ENCODE measurements around the gene VAPB. TPM values are rescaled to one million over a fixed set of nuclear protein-coding genes. Genes with fewer than 3 reads are reported as not detected.
A peak's percentile ranks its signal among the peaks of the same experiment; 100 is the strongest.

VAPB gene
- total and polyA plus RNA-seq, 2 experiments from 2014 or later, result 8.8 to 37.0 TPM

DNA sequence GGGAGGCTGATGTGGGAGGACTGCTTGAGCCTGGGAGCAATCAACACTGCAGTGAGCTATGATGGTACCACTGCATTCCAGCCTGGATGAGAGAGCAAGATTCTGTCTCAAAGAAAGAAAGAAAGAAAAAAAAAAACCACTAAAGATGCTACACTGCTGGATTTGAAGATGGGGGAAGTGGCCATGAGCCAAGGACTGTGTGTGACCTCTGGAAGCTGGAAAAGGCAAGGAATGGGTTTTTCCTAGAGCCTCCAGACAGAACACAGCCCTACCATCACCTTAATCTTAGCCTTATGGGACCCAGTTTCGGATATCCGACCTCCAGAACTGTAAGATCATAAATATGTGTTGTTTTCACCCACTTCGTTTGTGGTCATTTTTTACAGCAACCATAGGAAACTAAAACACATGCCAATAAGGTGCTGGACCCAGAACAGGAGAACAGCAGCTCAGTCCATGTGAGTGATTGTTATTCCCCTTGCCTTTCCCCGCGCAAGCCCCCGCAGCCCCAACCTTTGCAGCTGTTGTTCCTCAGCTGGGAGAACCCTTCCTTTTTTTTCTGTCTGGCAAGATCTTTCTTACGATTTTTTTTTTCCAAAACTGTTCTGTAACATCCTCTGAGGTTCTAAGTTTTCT lies 11.1 kb upstream of the VAPB start:
- Histone ChIP-seq H3K79me2 (ENCODE audit: insufficient read depth) (no peaks in the 10 kb centered on the region), H3K36me3 (ENCODE audit: low read depth) (no peaks in the 10 kb centered on the region), H3K4me2 (ENCODE audit: unreplicated experiment) (no peak overlapping the region), H3K9me3 (ENCODE audit: low read depth) (no peaks in the 10 kb centered on the region), H3K27me3 (replicated peaks; ENCODE audit: insufficient read depth) (no peaks in the 10 kb centered on the region), H3F3A (ENCODE audit: insufficient read depth) (no peaks in the 10 kb centered on the region), H2AFZ (no peak overlapping the region), H3K4me3 (no peak overlapping the region), H3K9me2 (ENCODE audit: insufficient read depth) (no peaks in the 10 kb centered on the region), H3K4me1 (ENCODE audit: insufficient read depth) (no peaks in the 10 kb centered on the region), H3K27ac (no peak overlapping the region), H4K20me1 (ENCODE audit: insufficient read depth) (no peaks in the 10 kb centered on the region), H3K9ac (no peak overlapping the region)
- 39 to 41% methylated on average over 7 of the region's 7 CpGs for WGBS, 2 experiments (ENCODE audit: low coverage in 1 of 2, low lambda C conversion rate in 2 of 2, missing lambda C conversion rate in 2 of 2)
- TF ChIP-seq EZH2 (IDR thresholded peaks at IDR 0.05; ENCODE audit: insufficient read depth, poor library complexity, severe bottlenecking) (no peak), EZH2phosphoT487 (IDR thresholded peaks at IDR 0.05; ENCODE audit: insufficient read depth, low read depth) (no peak)
- in situ Hi-C loops (cut with MboI), result no loop called here
- DNase-seq, result peak; percentile 35

DNA sequence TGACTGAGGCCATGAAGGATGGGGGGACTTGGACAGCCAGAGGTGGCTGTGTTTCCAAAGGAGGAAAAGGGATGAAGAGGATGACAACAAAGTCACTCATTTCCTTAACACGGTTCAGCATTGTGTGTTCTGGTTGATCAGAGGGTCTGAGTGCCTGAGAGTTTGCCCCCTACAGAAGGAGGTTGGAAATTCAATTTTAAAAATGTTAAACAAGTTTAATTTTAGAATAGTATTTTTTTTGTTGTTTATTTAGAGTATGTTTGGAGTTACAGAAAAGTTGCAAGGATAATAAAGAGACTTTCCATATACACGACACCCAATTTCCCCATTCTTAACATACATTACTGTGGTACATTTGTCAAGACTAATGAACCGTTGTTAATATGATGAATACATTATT lies 10.3 kb upstream of the VAPB start:
- Histone ChIP-seq H3K9me3 (ENCODE audit: low read depth) (no peaks in the 10 kb centered on the region), H3K79me2 (ENCODE audit: insufficient read depth) (no peaks in the 10 kb centered on the region), H3K4me2 (ENCODE audit: unreplicated experiment) (no peak overlapping the region), H3K4me3 (no peak overlapping the region), H3F3A (ENCODE audit: insufficient read depth) (no peaks in the 10 kb centered on the region), H3K9me2 (ENCODE audit: insufficient read depth) (no peaks in the 10 kb centered on the region), H3K4me1 (ENCODE audit: insufficient read depth) (no peaks in the 10 kb centered on the region), H2AFZ (no peak overlapping the region), H3K27me3 (replicated peaks; ENCODE audit: insufficient read depth) (no peaks in the 10 kb centered on the region), H3K27ac (no peak overlapping the region), H4K20me1 (ENCODE audit: insufficient read depth) (no peaks in the 10 kb centered on the region), H3K36me3 (ENCODE audit: low read depth) (no peaks in the 10 kb centered on the region), H3K9ac (no peak overlapping the region)
- DNase-seq, result no peak
- TF ChIP-seq EZH2phosphoT487 (IDR thresholded peaks at IDR 0.05; ENCODE audit: insufficient read depth, low read depth) (no peak), EZH2 (IDR thresholded peaks at IDR 0.05; ENCODE audit: insufficient read depth, poor library complexity, severe bottlenecking) (no peak)
- 57 to 60% methylated on average over 3 of the region's 3 CpGs for WGBS, 2 experiments (ENCODE audit: low coverage in 1 of 2, low lambda C conversion rate in 2 of 2, missing lambda C conversion rate in 2 of 2)
- in situ Hi-C loops (cut with MboI), result no loop called here

DNA sequence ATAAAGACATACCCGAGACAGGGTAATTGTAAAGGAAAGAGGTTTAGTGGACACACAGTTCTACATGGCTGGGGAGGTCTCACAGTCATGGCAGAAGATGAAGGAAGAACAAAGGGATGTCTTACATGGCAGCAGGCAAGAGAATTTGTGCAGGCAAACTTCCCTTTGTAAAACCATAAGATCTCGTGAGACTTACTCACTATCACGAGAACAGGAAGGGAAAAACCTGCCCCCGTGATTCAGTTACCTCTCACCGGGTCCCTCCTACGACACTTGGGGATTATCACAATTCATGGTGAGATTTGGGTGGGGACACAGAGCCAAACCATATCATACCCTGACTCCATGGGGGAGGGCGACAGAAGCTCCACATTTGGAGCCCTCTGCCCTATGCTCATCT lies 7.4 kb upstream of the VAPB start:
- Histone ChIP-seq H3K9me2 (ENCODE audit: insufficient read depth) (no peaks in the 10 kb centered on the region), H3K27me3 (replicated peaks; ENCODE audit: insufficient read depth) (no peaks in the 10 kb centered on the region), H3K27ac (no peak overlapping the region), H3K4me2 (ENCODE audit: unreplicated experiment) (no peak overlapping the region), H3F3A (ENCODE audit: insufficient read depth) (no peaks in the 10 kb centered on the region), H3K9ac (no peak overlapping the region), H3K36me3 (ENCODE audit: low read depth) (no peaks in the 10 kb centered on the region), H3K4me1 (ENCODE audit: insufficient read depth) (no peaks in the 10 kb centered on the region), H3K4me3 (no peak overlapping the region), H3K9me3 (ENCODE audit: low read depth) (no peaks in the 10 kb centered on the region), H2AFZ (no peak overlapping the region), H3K79me2 (ENCODE audit: insufficient read depth) (no peaks in the 10 kb centered on the region), H4K20me1 (ENCODE audit: insufficient read depth) (no peaks in the 10 kb centered on the region)
- in situ Hi-C loops (cut with MboI), result no loop called here
- 60% methylated on average over 7 of the region's 7 CpGs for WGBS, 2 experiments (ENCODE audit: low coverage in 1 of 2, low lambda C conversion rate in 2 of 2, missing lambda C conversion rate in 2 of 2)
- no peak for TF ChIP-seq EZH2 (IDR thresholded peaks at IDR 0.05; ENCODE audit: insufficient read depth, poor library complexity, severe bottlenecking)
- no peak for TF ChIP-seq EZH2phosphoT487 (IDR thresholded peaks at IDR 0.05; ENCODE audit: insufficient read depth, low read depth)
- no peak for DNase-seq

DNA sequence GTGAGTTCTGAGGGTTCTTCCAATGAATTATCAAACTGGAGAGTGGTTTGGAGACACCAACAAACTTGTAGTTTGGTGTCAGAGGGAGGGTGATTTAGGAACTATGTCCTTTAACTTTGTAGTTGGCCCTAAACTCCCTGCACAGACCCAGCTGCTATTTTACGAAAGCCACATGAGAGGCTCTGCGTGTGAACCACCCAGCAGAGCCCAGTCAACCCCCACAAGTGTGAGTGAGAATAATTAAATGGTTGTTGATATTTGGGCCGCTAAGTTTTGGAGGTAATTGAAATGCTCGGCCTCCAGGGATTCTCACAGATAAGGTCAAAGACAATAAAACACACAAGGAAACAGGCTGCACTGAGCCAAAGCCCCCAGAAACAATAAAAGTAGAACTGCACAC lies 6.9 kb upstream of the VAPB start:
- no peak overlapping the region for H3K4me3 ChIP-seq
- H3K9me2 ChIP-seq (ENCODE audit: insufficient read depth), result no peaks in the 10 kb centered on the region
- no peak overlapping the region for H3K4me2 ChIP-seq (ENCODE audit: unreplicated experiment)
- in situ Hi-C loops (cut with MboI), result no loop called here
- no peak overlapping the region for H3K9ac ChIP-seq
- no peaks in the 10 kb centered on the region for H3K9me3 ChIP-seq (ENCODE audit: low read depth)
- H3K79me2 ChIP-seq (ENCODE audit: insufficient read depth), result no peaks in the 10 kb centered on the region
- H3K27ac ChIP-seq, result no peak overlapping the region
- H3F3A ChIP-seq (ENCODE audit: insufficient read depth), result no peaks in the 10 kb centered on the region
- H3K27me3 ChIP-seq (replicated peaks; ENCODE audit: insufficient read depth), result no peaks in the 10 kb centered on the region
- no peak for TF ChIP-seq EZH2 (IDR thresholded peaks at IDR 0.05; ENCODE audit: insufficient read depth, poor library complexity, severe bottlenecking)
- TF ChIP-seq EZH2phosphoT487 (IDR thresholded peaks at IDR 0.05; ENCODE audit: insufficient read depth, low read depth), result no peak
- no peak for DNase-seq
- WGBS, 2 experiments (ENCODE audit: low coverage in 1 of 2, low lambda C conversion rate in 2 of 2, missing lambda C conversion rate in 2 of 2), result 50 to 55% methylated on average over 4 of the region's 4 CpGs
- no peaks in the 10 kb centered on the region for H4K20me1 ChIP-seq (ENCODE audit: insufficient read depth)
- no peaks in the 10 kb centered on the region for H3K4me1 ChIP-seq (ENCODE audit: insufficient read depth)
- no peaks in the 10 kb centered on the region for H3K36me3 ChIP-seq (ENCODE audit: low read depth)
- H2AFZ ChIP-seq, result no peak overlapping the region

DNA sequence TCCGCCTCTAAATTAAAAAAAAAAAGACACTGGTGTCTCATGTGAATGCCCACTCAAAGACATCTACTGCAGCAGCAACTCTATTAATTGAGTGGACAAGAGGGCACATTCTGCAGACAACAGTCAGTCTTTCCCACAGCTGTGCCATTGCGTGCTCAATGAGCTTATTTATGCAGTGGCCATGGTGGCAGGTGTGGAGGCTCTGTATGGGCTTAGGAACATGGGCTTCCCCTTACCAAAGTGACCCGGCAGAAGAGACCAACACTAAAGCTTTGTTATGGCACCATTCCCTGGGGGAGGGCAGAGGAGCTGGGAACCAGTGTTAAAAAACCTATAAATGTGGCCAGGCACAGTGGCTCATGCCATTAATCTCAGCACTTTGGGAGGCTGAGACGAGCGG lies 4.2 kb upstream of the VAPB start:
- Histone ChIP-seq H3K27ac (no peak overlapping the region), H3K27me3 (replicated peaks; ENCODE audit: insufficient read depth) (no peaks in the 10 kb centered on the region), H4K20me1 (ENCODE audit: insufficient read depth) (no peaks in the 10 kb centered on the region), H3K4me2 (ENCODE audit: unreplicated experiment) (no peak overlapping the region), H3F3A (ENCODE audit: insufficient read depth) (no peaks in the 10 kb centered on the region), H3K36me3 (ENCODE audit: low read depth) (no peaks in the 10 kb centered on the region), H3K4me1 (ENCODE audit: insufficient read depth) (no peaks in the 10 kb centered on the region), H3K79me2 (ENCODE audit: insufficient read depth) (peaks cover 7% of the 10 kb centered on the region), H2AFZ (no peak overlapping the region), H3K9me3 (ENCODE audit: low read depth) (no peaks in the 10 kb centered on the region), H3K4me3 (no peak overlapping the region), H3K9me2 (ENCODE audit: insufficient read depth) (no peaks in the 10 kb centered on the region), H3K9ac (no peak overlapping the region)
- no peak for DNase-seq
- TF ChIP-seq EZH2phosphoT487 (IDR thresholded peaks at IDR 0.05; ENCODE audit: insufficient read depth, low read depth), result no peak
- no peak for TF ChIP-seq EZH2 (IDR thresholded peaks at IDR 0.05; ENCODE audit: insufficient read depth, poor library complexity, severe bottlenecking)
- 69 to 84% methylated on average over 5 of the region's 5 CpGs for WGBS, 2 experiments (ENCODE audit: low coverage in 1 of 2, low lambda C conversion rate in 2 of 2, missing lambda C conversion rate in 2 of 2)
- in situ Hi-C loops (cut with MboI), result no loop called here

Measured in GM23248 (cell line).